CD4-positive, alpha-beta T cell treated with Interleukin-15 for 1 hour (primary cell): ENCODE measurements around the gene CISTR.

ENCODE experiments used
- DNase-seq: peaks from one replicate; pipeline ENCODE4 v3.0.0-alpha.2; 2020

Gene CISTR

GRCh38 chr12:53714004-53714403 lies 37.8 kb downstream of the CISTR start:
- no peak for DNase-seq

- DNase-seq, result no peak
Observed at GRCh38 chr12:53713516-53713915, 38.3 kb downstream of the CISTR start.

GRCh38 chr12:53712059-53712643 lies 39.6 kb downstream of the CISTR start:
- no peak for DNase-seq

GRCh38 chr12:53710091-53710490 lies 41.7 kb downstream of the CISTR start:
- no peak for DNase-seq

- DNase-seq, result no peak
Observed at GRCh38 chr12:53709671-53710070, 42.1 kb downstream of the CISTR start.

- no peak for DNase-seq
Observed at GRCh38 chr12:53706080-53706479, 45.7 kb downstream of the CISTR start.

GRCh38 chr12:53703756-53704155 lies 48.0 kb downstream of the CISTR start:
- no peak for DNase-seq

- peak; percentile 71 for DNase-seq
Observed at GRCh38 chr12:53701518-53702264, 50.1 kb downstream of the CISTR start.

- no peak for DNase-seq
Observed at GRCh38 chr12:53700567-53700966, 51.2 kb downstream of the CISTR start.

- DNase-seq, result no peak
Observed at GRCh38 chr12:53699678-53700025, 52.1 kb downstream of the CISTR start.

GRCh38 chr12:53698948-53699677 lies 52.7 kb downstream of the CISTR start:
- DNase-seq, result no peak

GRCh38 chr12:53696655-53697331 lies 55.0 kb downstream of the CISTR start:
- no peak for DNase-seq
